Stimulated activated CD8-positive, alpha-beta memory T cell treated with anti-CD3 and anti-CD28 coated beads, Interleukin-4, amount 100 ng/mL, for 24 hours (primary cell): ENCODE data around the gene C4orf50.
"Not testable (repeated sequence)": the region's sequence is repeated elsewhere in the genome, so short reads cannot be mapped to it uniquely, and the experiment has no call there.

ENCODE experiments used
- DNase-seq: peaks from one replicate; pipeline ENCODE4 v3.0.0-alpha.2; 2020; ENCODE audit warnings: low read depth

C4orf50 gene

GRCh38 chr4:6017030-6017429 lies 1.2 kb downstream of the C4orf50 start:
- DNase-seq, result no peak

- DNase-seq, result no peak
These were observed 4.7 kb downstream of the C4orf50 start for GRCh38 chr4:6013564-6013963.

GRCh38 chr4:6012200-6012599 lies 6.0 kb downstream of the C4orf50 start:
- DNase-seq, result no peak

DNA sequence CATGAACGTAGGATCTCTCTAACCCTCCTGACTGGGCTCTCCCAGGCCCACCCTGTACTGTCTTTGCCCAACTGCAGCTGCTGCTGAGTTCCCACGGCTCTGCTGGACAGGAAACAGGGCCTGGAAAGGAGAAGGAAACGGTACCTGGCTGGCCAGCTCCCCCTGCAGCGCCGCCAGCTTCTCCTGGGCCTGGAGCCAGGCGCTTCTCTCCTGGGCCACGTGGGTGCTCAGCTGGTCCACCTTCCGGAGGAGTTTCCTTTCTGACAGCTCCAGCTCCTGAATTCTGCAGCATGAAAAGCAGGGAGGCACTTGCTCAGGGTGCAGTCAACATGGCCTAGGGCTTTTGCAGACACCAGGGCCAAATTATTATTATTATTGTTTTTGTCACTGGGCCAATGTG lies 6.5 kb downstream of the C4orf50 start:
- no peak for DNase-seq

GRCh38 chr4:6011271-6011671 lies 7.0 kb downstream of the C4orf50 start:
- no peak for DNase-seq

DNA sequence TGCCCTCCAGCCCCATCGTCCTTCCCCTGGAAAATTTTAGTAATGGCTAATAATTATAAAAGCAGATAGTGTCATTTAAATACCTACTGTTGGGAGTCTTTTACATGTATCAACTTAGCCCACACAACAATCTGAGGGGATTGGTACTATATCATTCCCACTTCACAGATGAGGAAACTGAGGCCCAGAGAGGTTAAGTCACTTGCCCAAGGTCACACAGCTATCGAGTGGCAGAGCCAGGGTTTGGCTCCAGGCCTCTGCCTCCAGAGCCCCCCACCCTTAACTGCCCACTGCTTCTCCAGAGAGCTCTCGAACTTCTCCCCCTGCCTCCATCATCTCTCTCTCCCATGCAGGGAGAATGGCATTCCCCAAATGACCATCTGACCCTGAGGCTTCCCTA lies 7.4 kb downstream of the C4orf50 start:
- no peak for DNase-seq

DNA sequence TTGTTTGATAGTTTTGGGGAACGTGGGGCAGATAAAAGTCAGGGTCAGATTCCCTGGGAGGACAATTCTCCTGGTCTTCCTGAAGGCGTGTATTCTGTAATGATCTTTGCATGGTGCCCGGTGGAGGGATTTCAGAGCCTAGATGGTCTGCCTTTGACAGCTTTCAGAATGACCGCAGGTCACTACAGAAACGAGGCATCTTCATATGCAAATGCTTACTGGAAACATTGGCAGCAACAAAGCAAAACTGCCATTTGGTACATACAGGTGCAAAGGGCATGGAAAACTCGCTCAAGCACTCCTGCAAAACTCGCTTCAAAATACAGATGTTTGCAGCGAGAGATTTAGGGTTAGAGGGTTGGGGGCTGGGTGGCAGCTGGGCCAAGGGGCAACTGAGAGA lies 8.8 kb downstream of the C4orf50 start:
- DNase-seq, result no peak

GRCh38 chr4:6008766-6009385 lies 9.4 kb downstream of the C4orf50 start:
- no peak for DNase-seq

GRCh38 chr4:6008092-6008551 lies 10.1 kb downstream of the C4orf50 start:
- DNase-seq, result no peak

- no peak for DNase-seq
These were observed 13.1 kb downstream of the C4orf50 start for GRCh38 chr4:6005175-6005574.

GRCh38 chr4:6003485-6003884 lies 14.7 kb downstream of the C4orf50 start:
- not testable (repeated sequence) for DNase-seq

GRCh38 chr4:6002926-6003325 lies 15.3 kb downstream of the C4orf50 start:
- DNase-seq, result no peak

DNA sequence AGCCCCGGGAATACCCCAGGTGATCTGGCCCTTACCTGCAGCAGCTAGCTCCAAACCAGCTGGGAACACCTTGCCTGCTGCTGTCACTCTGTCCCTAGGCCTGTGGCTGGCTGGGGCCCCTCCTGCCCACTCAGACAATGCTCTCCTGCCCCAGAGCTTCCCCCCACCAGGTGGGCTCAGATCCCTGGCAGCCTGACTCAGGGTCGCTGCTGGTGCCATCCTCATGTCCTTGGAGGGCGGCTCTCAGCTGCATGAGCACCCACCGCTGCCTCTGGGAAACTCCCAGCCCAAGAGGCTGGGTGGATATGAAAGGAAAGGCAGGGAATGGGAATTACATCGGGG lies 15.8 kb downstream of the C4orf50 start:
- no peak for DNase-seq

DNA sequence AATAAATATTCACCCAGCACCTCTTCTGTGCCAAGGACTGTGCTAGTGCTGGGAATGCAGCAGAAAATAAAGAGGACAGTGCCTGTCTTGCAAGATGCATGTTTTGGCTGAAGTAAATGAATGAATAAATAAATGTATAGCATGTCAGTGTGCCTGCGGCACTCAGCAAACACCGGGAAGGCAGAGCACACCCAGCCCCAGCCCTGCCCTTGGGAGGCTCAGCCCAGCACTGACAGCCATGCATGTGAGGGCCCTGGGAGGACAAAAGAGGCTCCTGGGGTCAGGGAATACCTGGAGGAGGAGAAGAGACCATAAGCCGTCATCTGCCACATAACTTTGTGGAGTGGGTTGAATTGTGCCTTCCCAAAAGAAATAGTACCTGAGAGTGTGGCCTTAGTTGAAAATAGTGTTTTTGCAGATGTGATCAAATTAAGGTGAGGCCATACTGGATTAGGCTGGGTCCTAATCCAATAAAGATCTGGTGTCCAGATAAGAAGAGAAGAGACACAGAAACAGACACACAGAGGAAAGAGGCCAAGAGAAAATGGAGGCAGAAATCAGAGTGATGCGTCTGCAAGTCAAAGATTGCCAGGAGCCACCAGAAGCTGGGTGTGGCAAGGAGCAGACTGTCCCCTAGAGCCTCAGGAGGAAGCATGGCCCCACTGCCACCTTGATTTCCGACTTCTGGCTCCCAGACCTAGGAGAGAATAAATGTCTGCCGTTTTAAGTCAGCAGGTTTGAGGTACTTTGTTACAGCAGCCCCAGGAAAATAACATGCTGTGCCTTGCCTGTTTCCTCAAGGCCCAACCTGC lies 16.3 kb downstream of the C4orf50 start:
- no peak for DNase-seq

GRCh38 chr4:5999830-6000365 lies 18.3 kb downstream of the C4orf50 start:
- DNase-seq, result no peak

DNA sequence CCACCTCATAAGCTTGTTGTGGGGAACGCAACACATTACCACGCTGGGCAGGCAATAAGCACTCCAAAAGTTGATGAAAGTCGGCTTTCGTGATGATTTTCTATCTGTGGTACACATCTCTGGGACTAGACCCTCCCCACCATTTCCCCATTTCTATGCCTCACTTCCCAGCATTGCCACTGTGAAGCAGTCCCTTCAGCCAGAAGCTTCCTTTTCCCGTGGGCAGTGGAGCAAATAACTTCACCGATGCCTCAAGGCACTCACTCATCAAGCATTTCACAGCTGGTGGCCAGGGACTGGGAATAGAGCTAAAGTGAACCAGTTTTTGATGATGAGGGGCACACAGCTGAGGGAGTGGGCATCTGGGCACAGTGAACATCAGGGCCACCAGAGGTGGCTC lies 18.9 kb downstream of the C4orf50 start:
- DNase-seq, result no peak

DNA sequence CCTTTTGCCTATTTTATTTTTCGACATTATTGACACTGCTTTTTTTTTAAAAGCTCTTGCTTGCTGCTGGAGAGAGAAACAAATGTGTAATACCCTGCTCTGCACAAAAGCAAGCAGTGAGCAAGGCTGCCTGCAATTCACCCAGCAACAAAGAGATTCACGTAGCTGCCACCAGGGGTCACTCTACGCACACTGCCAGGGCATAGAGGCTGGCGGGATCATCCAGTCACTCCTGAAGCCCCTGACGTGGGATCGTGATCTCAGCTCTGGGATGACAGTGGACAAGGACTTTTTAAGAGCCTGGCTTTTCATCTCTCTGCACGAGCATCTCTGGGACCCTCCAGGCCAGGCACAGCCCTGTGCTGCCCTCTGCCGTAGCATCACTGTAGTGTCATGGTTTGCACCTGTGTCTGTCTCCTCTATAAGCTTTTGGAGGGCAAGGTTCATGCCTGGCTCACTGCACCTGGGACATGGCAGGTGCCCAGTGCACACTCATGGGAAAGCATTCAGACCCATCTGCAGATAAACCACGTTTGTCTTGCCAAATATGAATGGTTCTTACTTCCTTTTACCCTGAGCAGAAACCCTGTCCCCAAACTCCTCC lies 19.8 kb downstream of the C4orf50 start:
- DNase-seq, result peak; percentile 12

- no peak for DNase-seq
These were observed 21.6 kb downstream of the C4orf50 start for GRCh38 chr4:5996641-5997040.

DNA sequence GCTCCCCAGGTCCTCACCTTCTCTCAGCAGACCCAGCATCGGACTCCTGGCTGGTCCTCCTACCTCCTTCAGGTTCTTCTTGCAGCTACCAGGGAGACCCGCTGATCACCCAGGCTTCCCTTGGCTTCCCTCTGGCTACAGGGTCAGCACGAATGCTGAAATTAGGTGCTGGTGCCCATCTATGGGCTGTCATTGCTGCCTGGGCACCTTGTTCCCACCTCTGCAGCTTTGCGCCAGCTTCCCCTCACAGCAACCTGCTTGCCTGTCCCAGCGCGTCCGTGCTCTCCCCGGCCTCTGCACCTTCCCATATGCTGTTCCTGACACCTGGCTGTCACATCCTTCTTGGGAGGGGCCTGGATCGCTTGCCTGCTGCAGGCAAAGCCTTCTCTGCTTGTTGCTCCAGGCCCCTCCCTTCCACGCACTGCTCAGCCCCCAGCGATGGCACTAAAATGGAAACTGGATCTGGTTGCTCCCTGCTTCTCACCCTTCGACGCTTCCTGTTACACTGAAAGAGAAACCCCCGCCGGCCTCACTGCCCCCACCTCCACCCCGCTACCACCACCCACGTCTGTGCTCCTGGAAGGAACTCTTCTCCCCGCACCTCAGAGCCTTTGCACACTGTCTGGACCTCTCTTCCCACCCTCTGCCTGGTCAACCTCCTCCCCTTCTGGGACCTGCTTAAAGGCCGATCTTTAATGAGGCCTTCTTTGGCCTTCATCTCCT lies 22.2 kb downstream of the C4orf50 start:
- DNase-seq, result no peak

DNA sequence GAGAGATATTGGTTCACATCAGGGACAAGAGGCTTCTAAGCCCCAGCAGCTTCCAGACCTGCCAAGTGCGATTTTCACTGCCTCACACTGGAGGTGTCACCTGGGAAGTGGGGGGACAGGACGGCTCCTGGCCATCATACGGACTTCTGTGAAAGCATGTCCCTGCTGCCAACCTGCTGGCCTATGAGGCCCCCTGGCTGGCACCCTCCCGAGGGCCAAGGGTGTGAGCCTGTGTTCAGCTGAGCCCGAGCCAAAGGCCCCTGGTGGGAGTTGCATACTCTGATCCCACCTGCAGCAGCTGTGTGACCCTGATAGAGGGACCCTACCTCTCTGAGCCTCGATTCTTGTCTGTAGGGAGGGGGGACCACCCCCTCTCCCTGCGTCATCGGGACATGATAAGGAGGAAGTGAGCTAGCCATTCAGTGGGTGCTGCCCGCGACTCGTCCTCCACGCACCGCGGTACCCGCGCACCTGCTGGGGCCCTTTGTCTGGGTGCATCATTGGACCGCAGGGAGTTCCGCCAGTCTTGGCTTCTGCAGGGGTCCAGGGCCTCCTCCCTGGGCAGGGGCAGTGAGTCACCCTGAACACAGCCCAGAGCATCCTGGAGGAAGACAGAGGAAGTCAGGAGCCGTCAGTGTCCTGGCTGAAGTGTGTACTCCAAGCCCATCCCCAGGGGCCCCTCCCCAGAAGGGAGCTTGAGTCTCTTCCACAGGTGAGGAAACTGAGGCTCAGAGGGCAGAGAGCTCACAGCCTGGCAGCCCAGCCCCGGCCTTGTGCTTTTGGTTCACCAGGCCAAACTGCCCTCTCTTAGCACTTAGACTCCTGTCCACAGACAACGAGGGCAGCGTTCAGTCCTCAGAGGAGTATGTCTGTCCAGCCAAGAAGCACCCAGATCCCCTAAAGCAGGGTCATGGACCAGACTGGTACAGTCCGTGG lies 24.1 kb downstream of the C4orf50 start:
- no peak for DNase-seq

GRCh38 chr4:5993346-5993745 lies 24.9 kb downstream of the C4orf50 start:
- DNase-seq, result not testable (repeated sequence)
